ENCODE measurements around the gene UBE2F.

The UBE2F gene

DNA sequence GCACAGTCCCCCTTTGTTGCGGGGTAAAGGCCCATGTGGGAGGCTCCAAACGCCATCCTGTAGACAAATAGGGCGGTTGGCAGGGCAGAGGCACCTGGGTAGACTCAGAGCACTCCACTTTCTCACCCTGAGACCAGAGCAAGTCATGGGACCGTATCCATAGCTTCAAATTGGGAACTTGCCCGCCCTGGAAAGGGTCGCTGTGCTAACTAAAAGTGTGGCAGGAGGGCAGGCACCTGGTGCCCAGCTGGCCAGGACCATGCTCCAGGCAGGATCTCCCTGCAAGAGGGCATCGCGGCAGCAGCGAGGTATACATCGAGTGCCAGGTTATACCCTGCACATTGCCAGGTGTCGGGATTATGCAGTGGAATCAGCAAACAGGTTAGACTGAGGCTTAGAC, 73.2 kb downstream of the UBE2F start:
- H3K4me3 ChIP-seq (ENCODE audit: low read length): no peak overlapping the region
- H3K79me2 ChIP-seq (ENCODE audit: control insufficient read depth, insufficient read depth, low read length): no peaks in the 10 kb centered on the region
- no CpG with 5 or more reads among the region's 11 CpGs for WGBS (ENCODE audit: extremely low coverage, insufficient coverage, low lambda C conversion rate)
- H3K4me2 ChIP-seq (ENCODE audit: low read length): no peak overlapping the region
- H3K79me1 ChIP-seq (ENCODE audit: low read length): no peaks in the 10 kb centered on the region
- H3K18ac ChIP-seq (ENCODE audit: low read length): no peak overlapping the region
- DNase-seq: no peak
- H3K27ac ChIP-seq (ENCODE audit: low read depth, low read length): no peak overlapping the region
- no peak overlapping the region for H3K23ac ChIP-seq (ENCODE audit: low read length)
- no peaks in the 10 kb centered on the region for H3K27me3 ChIP-seq (ENCODE audit: insufficient read depth, low read length, poor library complexity)
- H3K4ac ChIP-seq (ENCODE audit: low read depth, low read length): no peak overlapping the region
- H2BK120ac ChIP-seq (ENCODE audit: low read depth, low read length): no peak overlapping the region
- no peak overlapping the region for H2AK5ac ChIP-seq (ENCODE audit: low read length)
- no peak overlapping the region for H4K8ac ChIP-seq (ENCODE audit: low read depth, low read length)
- no peaks in the 10 kb centered on the region for H3K36me3 ChIP-seq (ENCODE audit: control insufficient read depth, insufficient read depth, low read length)
- no peaks in the 10 kb centered on the region for H3K4me1 ChIP-seq (ENCODE audit: control insufficient read depth, low read depth, low read length)
- H2BK5ac ChIP-seq (ENCODE audit: low read length): no peak overlapping the region
- H4K5ac ChIP-seq (ENCODE audit: low read length): no peak overlapping the region
- no peak overlapping the region for H2BK15ac ChIP-seq (replicated peaks; ENCODE audit: low read depth)
- H3K56ac ChIP-seq (ENCODE audit: low read length): no peak overlapping the region
- H3K9ac ChIP-seq (ENCODE audit: low read length): no peak overlapping the region

DNA sequence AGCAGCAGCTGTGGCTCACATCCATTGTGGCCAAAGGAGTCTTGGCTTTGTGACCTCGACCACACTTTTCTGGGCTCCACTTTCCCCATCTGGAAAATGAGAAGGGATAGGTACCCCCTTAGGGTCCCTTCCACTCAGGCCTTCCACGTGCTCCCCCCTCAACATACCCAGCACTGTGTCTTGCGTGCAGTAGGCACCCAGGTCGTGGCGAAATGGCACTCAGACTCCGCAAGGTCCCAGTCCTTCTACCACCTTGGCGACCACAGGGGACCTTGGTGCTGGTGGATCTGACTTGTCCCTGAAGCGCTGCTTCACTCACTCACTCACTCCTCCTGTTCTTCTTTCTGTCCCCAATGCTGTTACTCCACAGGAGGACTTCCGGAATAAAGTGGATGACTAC, 74.1 kb downstream of the UBE2F start:
- H3K79me1 ChIP-seq (ENCODE audit: low read length): no peaks in the 10 kb centered on the region
- no peaks in the 10 kb centered on the region for H3K4me1 ChIP-seq (ENCODE audit: control insufficient read depth, low read depth, low read length)
- no peaks in the 10 kb centered on the region for H3K79me2 ChIP-seq (ENCODE audit: control insufficient read depth, insufficient read depth, low read length)
- no peak overlapping the region for H4K8ac ChIP-seq (ENCODE audit: low read depth, low read length)
- H3K4ac ChIP-seq (ENCODE audit: low read depth, low read length): no peak overlapping the region
- H2AK5ac ChIP-seq (ENCODE audit: low read length): no peak overlapping the region
- no peak overlapping the region for H3K27ac ChIP-seq (ENCODE audit: low read depth, low read length)
- H3K4me3 ChIP-seq (ENCODE audit: low read length): no peak overlapping the region
- H2BK15ac ChIP-seq (replicated peaks; ENCODE audit: low read depth): no peak overlapping the region
- H3K27me3 ChIP-seq (ENCODE audit: insufficient read depth, low read length, poor library complexity): no peaks in the 10 kb centered on the region
- H3K36me3 ChIP-seq (ENCODE audit: control insufficient read depth, insufficient read depth, low read length): no peaks in the 10 kb centered on the region
- H2BK5ac ChIP-seq (ENCODE audit: low read length): no peak overlapping the region
- H3K9ac ChIP-seq (ENCODE audit: low read length): no peak overlapping the region
- H2BK120ac ChIP-seq (ENCODE audit: low read depth, low read length): no peak overlapping the region
- H3K23ac ChIP-seq (ENCODE audit: low read length): no peak overlapping the region
- WGBS (ENCODE audit: extremely low coverage, insufficient coverage, low lambda C conversion rate): no CpG with 5 or more reads among the region's 9 CpGs
- DNase-seq: no peak
- no peak overlapping the region for H4K5ac ChIP-seq (ENCODE audit: low read length)
- no peak overlapping the region for H3K4me2 ChIP-seq (ENCODE audit: low read length)
- H3K18ac ChIP-seq (ENCODE audit: low read length): no peak overlapping the region
- no peak overlapping the region for H3K56ac ChIP-seq (ENCODE audit: low read length)

DNA sequence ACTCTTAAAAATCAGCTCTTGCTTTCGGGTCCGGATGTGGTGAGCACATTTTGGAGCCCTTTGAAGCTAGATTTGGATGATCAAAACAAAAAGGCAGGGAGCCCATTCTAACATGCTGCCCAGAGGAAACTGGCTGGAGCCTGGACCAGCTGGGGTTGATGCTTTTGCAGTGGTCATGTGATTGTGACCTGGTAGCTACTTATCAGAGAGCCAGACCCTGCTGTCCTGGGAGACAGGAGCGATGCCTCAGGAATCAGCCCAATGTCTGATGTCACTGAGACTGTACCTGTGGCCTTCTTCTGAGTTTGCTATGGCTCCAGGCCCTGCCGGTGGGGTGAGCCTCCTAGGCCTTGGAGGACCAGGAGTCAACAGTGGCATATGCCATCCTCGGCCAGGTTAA, 75.3 kb downstream of the UBE2F start:
- no peak overlapping the region for H3K9ac ChIP-seq (ENCODE audit: low read length)
- H4K5ac ChIP-seq (ENCODE audit: low read length): no peak overlapping the region
- H2BK5ac ChIP-seq (ENCODE audit: low read length): no peak overlapping the region
- H2BK120ac ChIP-seq (ENCODE audit: low read depth, low read length): no peak overlapping the region
- no peak overlapping the region for H2BK15ac ChIP-seq (replicated peaks; ENCODE audit: low read depth)
- H3K36me3 ChIP-seq (ENCODE audit: control insufficient read depth, insufficient read depth, low read length): no peaks in the 10 kb centered on the region
- no peak overlapping the region for H3K56ac ChIP-seq (ENCODE audit: low read length)
- H3K79me2 ChIP-seq (ENCODE audit: control insufficient read depth, insufficient read depth, low read length): no peaks in the 10 kb centered on the region
- H4K8ac ChIP-seq (ENCODE audit: low read depth, low read length): no peak overlapping the region
- H3K27ac ChIP-seq (ENCODE audit: low read depth, low read length): no peak overlapping the region
- no peak for DNase-seq
- no CpG with 5 or more reads among the region's 5 CpGs for WGBS (ENCODE audit: extremely low coverage, insufficient coverage, low lambda C conversion rate)
- H3K4ac ChIP-seq (ENCODE audit: low read depth, low read length): no peak overlapping the region
- H3K79me1 ChIP-seq (ENCODE audit: low read length): no peaks in the 10 kb centered on the region
- H3K4me3 ChIP-seq (ENCODE audit: low read length): no peak overlapping the region
- H3K23ac ChIP-seq (ENCODE audit: low read length): no peak overlapping the region
- H3K27me3 ChIP-seq (ENCODE audit: insufficient read depth, low read length, poor library complexity): no peaks in the 10 kb centered on the region
- H2AK5ac ChIP-seq (ENCODE audit: low read length): no peak overlapping the region
- H3K4me1 ChIP-seq (ENCODE audit: control insufficient read depth, low read depth, low read length): no peaks in the 10 kb centered on the region
- H3K4me2 ChIP-seq (ENCODE audit: low read length): no peak overlapping the region
- H3K18ac ChIP-seq (ENCODE audit: low read length): no peak overlapping the region

DNA sequence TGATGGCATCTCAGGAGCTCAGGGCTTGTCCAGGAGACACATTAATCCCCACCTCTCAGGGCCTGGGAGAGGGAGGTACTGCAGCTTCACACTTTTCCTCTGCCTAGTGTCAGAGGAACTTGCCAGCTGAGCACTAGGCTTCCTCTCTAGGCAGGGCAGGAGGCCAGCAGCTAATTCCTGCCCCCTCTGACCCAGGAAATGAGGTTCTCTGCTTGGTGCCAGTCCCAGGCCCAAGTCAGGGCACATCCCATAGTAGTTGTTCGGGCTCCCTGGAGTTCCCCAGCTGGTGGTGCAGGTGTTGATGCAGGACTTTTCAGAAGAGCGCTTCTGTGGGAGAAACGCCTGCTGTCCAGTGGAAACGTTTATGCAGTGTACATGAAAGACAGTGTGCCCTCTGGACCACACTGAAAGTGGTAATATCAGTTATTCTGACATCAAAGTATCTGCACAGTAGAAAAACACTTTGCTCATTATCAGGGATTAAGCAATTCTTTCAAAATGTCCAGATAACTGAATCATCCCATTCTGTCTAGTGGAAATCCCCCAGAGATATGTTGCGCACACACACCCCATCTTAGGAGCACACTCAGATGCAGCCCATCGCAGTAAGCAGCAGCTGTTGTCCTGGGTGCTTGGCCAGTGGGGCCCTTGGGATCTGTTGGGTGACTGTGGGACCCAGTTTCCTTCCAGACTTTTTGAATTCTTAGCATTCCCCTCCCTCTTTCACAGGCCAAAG, 76.2 kb downstream of the UBE2F start:
- Histone ChIP-seq H3K4ac (ENCODE audit: low read depth, low read length) (no peak overlapping the region), H3K9ac (ENCODE audit: low read length) (no peak overlapping the region), H3K27me3 (ENCODE audit: insufficient read depth, low read length, poor library complexity) (no peaks in the 10 kb centered on the region), H3K4me1 (ENCODE audit: control insufficient read depth, low read depth, low read length) (no peaks in the 10 kb centered on the region), H3K23ac (ENCODE audit: low read length) (no peak overlapping the region), H4K8ac (ENCODE audit: low read depth, low read length) (no peak overlapping the region), H3K18ac (ENCODE audit: low read length) (no peak overlapping the region), H2BK5ac (ENCODE audit: low read length) (no peak overlapping the region), H3K79me1 (ENCODE audit: low read length) (no peaks in the 10 kb centered on the region), H3K4me2 (ENCODE audit: low read length) (no peak overlapping the region), H3K27ac (ENCODE audit: low read depth, low read length) (no peak overlapping the region), H3K36me3 (ENCODE audit: control insufficient read depth, insufficient read depth, low read length) (no peaks in the 10 kb centered on the region), H3K79me2 (ENCODE audit: control insufficient read depth, insufficient read depth, low read length) (no peaks in the 10 kb centered on the region), H2AK5ac (ENCODE audit: low read length) (no peak overlapping the region), H3K4me3 (ENCODE audit: low read length) (no peak overlapping the region), H4K5ac (ENCODE audit: low read length) (no peak overlapping the region), H2BK15ac (replicated peaks; ENCODE audit: low read depth) (no peak overlapping the region), H3K56ac (ENCODE audit: low read length) (no peak overlapping the region), H2BK120ac (ENCODE audit: low read depth, low read length) (no peak overlapping the region)
- no CpG with 5 or more reads among the region's 6 CpGs for WGBS (ENCODE audit: extremely low coverage, insufficient coverage, low lambda C conversion rate)
- no peak for DNase-seq

DNA sequence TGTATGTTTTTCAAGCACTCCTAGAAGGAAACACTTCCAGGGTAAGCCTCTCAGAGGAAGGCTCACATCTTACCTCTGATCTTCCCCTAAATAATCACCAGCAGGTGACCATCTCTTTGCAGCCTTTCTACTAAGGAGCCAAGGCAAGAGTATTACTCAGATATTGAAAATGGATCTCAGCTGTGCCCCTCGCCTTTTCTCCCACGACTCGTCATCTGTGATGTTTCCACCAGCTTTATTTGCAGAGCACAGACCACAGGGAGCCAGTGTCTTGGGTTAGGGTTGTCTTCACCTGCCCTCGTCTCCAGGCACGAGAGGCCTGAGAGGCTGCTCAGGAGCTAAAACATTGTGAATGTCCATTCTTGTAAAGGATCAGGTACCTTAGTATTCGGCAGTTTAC, 77.0 kb downstream of the UBE2F start:
- Histone ChIP-seq H3K27me3 (ENCODE audit: insufficient read depth, low read length, poor library complexity) (no peaks in the 10 kb centered on the region), H3K4me1 (ENCODE audit: control insufficient read depth, low read depth, low read length) (no peaks in the 10 kb centered on the region), H3K4me3 (ENCODE audit: low read length) (no peak overlapping the region), H4K5ac (ENCODE audit: low read length) (no peak overlapping the region), H3K4me2 (ENCODE audit: low read length) (no peak overlapping the region), H3K79me2 (ENCODE audit: control insufficient read depth, insufficient read depth, low read length) (no peaks in the 10 kb centered on the region), H4K8ac (ENCODE audit: low read depth, low read length) (no peak overlapping the region), H3K9ac (ENCODE audit: low read length) (no peak overlapping the region), H3K36me3 (ENCODE audit: control insufficient read depth, insufficient read depth, low read length) (no peaks in the 10 kb centered on the region), H2BK120ac (ENCODE audit: low read depth, low read length) (no peak overlapping the region), H3K79me1 (ENCODE audit: low read length) (no peaks in the 10 kb centered on the region), H2BK15ac (replicated peaks; ENCODE audit: low read depth) (no peak overlapping the region), H2AK5ac (ENCODE audit: low read length) (no peak overlapping the region), H2BK5ac (ENCODE audit: low read length) (no peak overlapping the region), H3K18ac (ENCODE audit: low read length) (no peak overlapping the region), H3K56ac (ENCODE audit: low read length) (no peak overlapping the region), H3K27ac (ENCODE audit: low read depth, low read length) (no peak overlapping the region), H3K23ac (ENCODE audit: low read length) (no peak overlapping the region), H3K4ac (ENCODE audit: low read depth, low read length) (no peak overlapping the region)
- WGBS (ENCODE audit: extremely low coverage, insufficient coverage, low lambda C conversion rate): no CpG with 5 or more reads among the region's 6 CpGs
- DNase-seq: no peak

DNA sequence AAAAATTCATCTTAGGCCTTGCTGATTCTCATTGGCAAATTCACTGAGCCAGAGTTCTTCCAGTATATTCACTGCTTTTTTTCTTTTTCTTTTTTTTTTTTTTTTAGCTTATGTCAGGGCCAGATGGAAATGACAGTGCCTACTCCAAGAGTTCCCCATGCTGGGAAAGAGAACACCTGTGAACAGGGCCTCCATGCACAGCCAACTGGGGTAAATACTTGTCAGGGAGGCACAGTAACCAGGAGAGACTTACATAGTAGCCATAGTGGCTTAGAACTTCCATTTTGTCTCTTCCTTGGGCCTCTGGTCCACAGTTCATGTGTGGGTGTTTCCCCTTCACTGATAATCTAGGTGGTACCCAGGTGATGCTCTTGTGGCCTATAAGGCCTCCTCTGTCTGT, 78.8 kb downstream of the UBE2F start:
- no peak overlapping the region for H3K18ac ChIP-seq (ENCODE audit: low read length)
- H4K5ac ChIP-seq (ENCODE audit: low read length): no peak overlapping the region
- no peak overlapping the region for H3K23ac ChIP-seq (ENCODE audit: low read length)
- H3K36me3 ChIP-seq (ENCODE audit: control insufficient read depth, insufficient read depth, low read length): no peaks in the 10 kb centered on the region
- no peak overlapping the region for H3K4ac ChIP-seq (ENCODE audit: low read depth, low read length)
- no peaks in the 10 kb centered on the region for H3K27me3 ChIP-seq (ENCODE audit: insufficient read depth, low read length, poor library complexity)
- no peaks in the 10 kb centered on the region for H3K79me1 ChIP-seq (ENCODE audit: low read length)
- H3K56ac ChIP-seq (ENCODE audit: low read length): no peak overlapping the region
- no peak overlapping the region for H4K8ac ChIP-seq (ENCODE audit: low read depth, low read length)
- H3K27ac ChIP-seq (ENCODE audit: low read depth, low read length): no peak overlapping the region
- no peaks in the 10 kb centered on the region for H3K4me1 ChIP-seq (ENCODE audit: control insufficient read depth, low read depth, low read length)
- no peak overlapping the region for H2AK5ac ChIP-seq (ENCODE audit: low read length)
- H3K79me2 ChIP-seq (ENCODE audit: control insufficient read depth, insufficient read depth, low read length): no peaks in the 10 kb centered on the region
- H3K4me2 ChIP-seq (ENCODE audit: low read length): no peak overlapping the region
- no peak overlapping the region for H3K4me3 ChIP-seq (ENCODE audit: low read length)
- no peak overlapping the region for H2BK120ac ChIP-seq (ENCODE audit: low read depth, low read length)
- no peak overlapping the region for H3K9ac ChIP-seq (ENCODE audit: low read length)
- no peak overlapping the region for H2BK15ac ChIP-seq (replicated peaks; ENCODE audit: low read depth)
- DNase-seq: no peak
- H2BK5ac ChIP-seq (ENCODE audit: low read length): no peak overlapping the region
